ENCODE data around the gene SFTPB.
"Not testable (repeated sequence)": the region's sequence is repeated elsewhere in the genome, so short reads cannot be mapped to it uniquely, and the experiment has no call there.

The SFTPB gene

DNA sequence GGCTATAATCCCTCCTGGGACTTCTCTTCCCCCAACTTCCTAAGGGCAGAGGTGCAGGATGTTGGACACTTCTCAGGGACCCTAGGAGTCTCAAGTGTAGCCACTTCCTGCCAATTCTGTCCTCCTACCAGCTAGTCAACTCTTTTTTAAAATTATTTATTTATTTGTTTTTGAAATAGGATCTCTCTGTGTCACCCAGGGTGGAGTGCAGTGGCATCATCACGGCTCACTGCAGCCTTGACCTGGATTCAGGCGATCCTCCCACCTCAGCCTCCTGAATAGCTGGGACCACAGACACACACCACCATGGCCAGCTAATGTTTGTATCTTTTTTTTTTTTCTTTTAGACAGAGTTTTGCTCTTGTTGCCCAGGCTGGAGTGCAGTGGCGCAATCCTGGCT, 11.5 kb downstream of the SFTPB start:
- DNase-seq (ENCODE audit: low read depth in 2 of 2) = no peak

- no peak for DNase-seq (ENCODE audit: low read depth in 2 of 2)
Observed at GRCh38 chr2:85655961-85656417, 12.0 kb downstream of the SFTPB start.

DNA sequence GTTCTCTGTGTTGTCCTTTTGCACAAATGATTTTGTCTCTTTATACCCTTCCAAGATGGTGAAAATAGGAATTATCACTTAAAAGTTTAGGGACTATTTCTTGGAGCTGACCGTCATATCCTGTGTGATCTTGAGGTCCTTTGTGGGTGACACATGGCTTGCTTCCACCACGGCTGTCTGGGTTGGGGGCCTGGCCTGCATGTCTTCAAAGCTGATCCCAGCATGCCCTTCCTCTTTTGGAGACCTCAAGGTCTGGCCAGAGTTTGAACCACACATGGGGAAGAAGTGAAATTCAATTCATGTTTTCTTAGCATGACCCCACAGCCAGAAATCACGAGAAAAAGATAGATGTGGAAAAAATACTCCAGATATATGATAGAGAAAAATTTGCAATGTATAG, 14.0 kb downstream of the SFTPB start:
- DNase-seq (ENCODE audit: low read depth in 2 of 2) = no peak

DNA sequence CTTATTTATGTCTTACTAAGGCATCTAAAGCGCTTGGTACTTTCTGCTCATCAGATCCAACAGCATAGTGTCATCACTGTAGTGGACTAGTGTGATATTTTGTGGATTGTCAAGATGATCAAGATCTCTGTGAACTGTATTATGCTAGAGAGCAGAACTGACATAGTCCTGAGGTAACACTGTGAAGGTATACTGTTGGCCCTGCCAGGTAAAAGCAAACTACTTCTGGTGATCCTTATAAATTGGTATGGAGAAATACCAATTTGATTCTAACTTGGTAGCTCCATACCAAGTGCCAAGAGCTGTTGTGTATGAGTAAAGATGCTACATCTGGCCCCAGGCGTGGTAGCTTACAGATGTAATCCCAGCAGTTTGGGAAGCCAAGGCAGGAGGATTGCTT, 15.9 kb downstream of the SFTPB start:
- no peak for DNase-seq (ENCODE audit: low read depth in 2 of 2)

DNA sequence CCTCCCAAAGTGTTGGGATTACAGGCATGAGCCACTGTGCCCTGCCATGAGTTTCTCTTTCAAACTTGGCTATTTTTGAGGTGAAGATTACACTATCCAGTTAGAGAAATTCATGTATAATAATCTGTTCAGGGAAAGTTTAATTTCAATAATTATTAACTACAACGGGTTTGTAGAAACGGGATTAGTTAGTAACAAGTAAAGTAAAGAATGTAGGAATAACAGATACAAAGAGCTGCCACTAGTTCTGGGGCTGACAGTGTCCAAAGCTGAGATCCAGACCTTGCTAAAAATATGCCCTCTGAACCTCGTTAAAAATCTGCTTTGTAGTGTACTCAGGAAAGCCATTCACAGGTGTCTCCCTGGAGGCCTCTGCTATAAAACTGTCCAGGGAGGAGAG, 16.9 kb downstream of the SFTPB start:
- no peak for DNase-seq (ENCODE audit: low read depth in 2 of 2)

GRCh38 chr2:85650456-85650855, 17.5 kb downstream of the SFTPB start:
- DNase-seq (ENCODE audit: low read depth in 2 of 2) = no peak

DNA sequence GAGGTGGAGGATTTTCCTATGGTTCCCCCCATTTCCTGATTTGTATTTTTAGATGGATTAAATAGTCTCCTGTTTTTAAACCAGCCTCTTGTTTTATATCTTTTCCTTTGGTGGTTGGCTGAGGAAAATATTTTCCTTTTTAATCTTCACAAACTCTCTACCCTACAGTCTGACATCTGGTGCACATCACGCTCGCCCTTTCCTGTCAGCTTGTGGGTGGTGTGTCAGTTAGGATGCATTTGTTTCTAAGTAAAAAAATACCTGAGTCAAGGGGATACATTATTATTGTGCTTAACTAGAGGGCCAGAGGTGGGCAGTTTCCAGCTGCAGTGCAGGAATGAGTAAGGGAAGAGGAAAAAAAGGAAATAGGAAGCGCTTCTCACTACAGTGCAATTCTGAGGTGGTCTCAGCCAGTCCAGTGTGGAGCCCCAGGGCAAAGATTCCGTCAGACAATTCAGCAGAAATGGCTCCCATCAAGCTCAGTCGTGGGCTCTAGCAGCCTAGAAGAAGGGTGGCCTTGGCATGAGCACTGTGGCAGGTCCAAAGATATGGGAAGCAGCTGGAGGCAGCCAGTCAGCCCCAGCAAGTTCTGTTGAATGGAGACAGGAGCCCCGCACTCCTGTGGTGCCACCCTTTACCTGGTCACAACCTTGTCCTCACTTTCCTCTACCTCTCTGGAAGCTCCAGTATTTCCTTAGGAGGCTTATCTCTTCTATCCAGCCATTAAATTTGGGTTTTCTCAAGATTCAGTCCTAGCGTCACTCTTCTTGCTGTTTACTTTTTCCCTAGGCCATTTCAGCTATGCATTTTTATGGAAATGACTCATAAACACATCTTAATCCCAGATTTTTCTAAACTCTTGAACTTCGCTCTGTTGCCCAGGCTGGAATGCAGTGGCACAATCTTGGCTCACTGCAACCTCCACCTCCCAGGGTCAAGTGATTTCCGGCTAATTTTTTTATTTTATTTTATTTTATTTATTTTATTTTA, 18.5 kb downstream of the SFTPB start:
- DNase-seq (ENCODE audit: low read depth in 2 of 2) = no peak

DNA sequence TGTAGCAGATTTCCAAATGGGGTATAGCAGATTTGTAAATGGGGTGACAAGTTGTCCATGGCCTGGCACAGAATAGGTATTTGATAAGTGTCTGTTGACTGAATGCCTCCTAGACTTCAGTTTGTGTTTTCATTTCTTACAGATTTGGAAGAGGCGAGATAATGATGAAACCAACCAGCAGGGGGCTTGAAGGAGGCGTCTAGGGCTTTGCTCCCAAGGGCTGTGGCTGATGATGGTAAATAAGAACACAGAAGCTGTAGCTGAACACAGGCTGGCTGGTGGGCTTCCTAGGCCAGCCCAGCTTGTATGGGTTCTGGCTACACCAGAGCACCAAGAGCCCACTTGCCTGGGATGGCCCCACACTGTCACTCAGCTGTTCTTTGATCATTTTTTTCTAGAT, 19.4 kb downstream of the SFTPB start:
- no peak for DNase-seq (ENCODE audit: low read depth in 2 of 2)

- DNase-seq (ENCODE audit: low read depth in 2 of 2) = no peak
Observed at GRCh38 chr2:85647823-85648526, 20.0 kb downstream of the SFTPB start.

DNA sequence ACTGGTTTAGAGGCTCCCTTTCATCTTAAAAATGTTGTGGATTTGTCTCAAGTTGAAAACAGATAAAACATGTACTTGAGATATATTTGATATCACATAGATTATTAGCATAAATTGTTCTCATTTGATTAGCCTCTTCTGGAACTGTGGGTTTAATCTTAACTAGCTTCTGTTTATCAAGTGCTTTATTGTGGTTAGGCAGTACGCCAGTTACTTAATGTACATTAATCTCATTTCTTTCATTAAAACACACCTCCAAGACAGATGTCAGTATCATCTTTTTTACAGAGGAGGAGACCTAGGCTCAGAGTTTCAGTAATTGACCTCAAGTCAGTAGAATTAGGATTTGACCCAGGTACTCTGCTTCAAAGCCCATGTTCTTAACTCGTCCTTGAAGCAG, 21.8 kb downstream of the SFTPB start:
- no peak for DNase-seq (ENCODE audit: low read depth in 2 of 2)

DNA sequence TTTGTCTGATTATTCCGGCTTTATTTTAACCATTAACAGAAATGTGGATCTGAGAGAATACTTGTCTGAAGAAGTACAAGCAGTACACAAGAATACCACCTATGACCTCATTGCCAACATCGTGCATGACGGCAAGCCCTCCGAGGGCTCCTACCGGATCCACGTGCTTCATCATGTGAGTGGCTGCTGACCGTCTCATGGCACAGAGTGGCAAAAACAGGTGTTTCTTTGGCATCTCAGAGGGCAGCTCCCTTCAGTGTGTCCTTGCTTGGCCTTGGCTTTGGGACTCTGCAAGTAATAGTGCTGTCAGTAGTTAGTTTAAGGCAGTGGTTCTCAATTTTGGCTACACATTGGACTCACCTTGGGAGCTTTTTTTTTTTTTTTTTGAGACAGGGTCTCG, 23.1 kb downstream of the SFTPB start:
- no peak for DNase-seq (ENCODE audit: low read depth in 2 of 2)

DNA sequence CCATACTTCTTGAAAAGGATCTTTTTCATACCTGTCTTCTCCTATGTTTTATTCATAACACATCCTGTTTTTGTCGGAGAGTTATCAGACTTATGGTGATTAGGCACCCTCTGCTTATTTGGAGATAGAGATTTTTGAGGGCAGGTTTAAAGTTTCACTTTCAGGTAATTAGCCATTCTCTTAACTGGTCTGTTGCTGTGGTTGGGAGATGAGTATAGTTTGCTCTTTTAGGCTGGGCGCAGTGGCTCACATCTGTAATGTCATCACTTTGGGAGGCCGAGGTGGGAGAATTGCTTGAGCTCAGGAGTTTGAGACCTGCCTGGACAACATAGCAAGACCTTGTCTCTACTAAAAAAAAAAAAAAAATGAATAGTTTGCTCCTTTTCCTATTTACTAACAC, 25.3 kb downstream of the SFTPB start:
- DNase-seq (ENCODE audit: low read depth in 2 of 2) = no peak

DNA sequence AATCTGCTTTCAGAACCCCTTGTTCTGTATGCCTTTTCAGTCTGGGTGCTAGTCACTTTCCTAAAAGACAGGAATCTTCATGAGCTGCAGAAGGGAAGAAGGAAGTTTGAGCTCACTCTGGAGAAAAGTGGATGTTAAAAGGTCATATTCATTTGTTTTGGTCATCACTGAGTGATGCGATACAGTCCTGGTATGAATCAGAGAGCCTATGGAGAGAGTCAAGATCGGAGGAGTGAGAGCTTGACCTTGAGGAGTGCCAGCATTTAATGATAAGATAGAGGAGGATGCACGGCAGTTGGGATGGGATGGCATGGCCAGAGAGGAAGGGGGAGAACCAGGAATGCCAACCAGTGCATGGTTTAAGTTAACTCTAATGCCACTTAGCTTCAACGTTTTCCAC, 32.4 kb downstream of the SFTPB start:
- no peak for DNase-seq (ENCODE audit: low read depth in 2 of 2)

- DNase-seq (ENCODE audit: low read depth in 2 of 2) = no peak
Observed at GRCh38 chr2:85635011-85635410, 33.0 kb downstream of the SFTPB start.

DNA sequence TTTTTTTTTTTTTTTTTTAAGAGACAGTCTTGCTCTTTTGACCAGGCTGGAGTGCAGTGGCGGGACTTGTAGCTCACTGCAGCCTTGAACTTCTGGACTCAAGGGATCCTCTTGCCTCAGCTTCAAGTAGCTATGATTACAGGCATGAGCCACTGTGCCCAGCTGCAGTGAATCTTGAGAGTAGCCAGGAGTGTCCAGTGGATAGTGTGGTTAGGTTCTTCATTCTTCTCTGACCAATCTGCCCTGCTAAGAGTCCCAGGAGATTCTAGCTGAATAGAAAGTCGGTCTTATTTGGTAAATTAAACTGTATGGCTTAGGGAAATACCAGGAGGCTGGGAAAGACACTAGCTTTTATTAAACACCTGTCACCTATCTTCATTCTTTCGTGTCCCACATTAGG, 36.7 kb downstream of the SFTPB start:
- DNase-seq (ENCODE audit: low read depth in 2 of 2) = no peak

DNA sequence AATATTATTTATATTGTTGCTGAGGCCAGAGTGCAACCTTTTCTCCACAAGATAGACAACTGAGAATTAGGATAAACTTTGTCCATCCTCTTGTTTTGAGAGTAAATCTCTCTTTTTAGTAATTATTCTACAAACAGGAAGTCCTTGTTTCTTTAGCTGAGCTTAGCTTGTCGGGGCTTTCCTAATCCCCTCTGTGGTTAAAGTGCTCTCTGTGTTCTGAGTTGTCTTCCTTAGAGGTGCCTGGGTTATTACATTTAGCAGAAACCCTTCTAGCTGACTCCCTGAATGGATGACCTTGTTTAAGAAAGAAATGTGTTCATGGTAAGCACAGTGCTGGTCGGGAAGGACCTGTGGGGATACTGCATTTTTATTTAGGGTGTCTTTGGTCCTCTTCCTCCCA, 39.3 kb downstream of the SFTPB start:
- no peak for DNase-seq (ENCODE audit: low read depth in 2 of 2)

DNA sequence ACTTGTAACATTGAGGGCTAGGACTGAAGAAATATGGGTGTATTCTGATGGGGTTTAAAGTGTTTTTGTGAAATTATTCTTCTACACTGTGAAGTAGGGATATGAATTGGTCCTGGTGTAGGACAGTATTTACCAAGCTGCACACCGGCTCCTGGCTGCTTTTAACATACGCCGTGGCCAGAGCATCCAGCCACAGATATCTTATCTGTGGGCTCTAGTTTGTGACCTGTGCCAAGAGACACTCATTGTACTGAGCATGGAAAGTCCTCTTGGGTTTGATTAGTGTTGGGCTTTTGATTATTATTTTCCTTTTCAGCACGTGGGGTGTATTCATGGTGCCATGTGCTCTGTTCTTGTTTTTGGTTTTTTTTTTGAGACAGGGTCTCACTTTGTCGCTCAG, 44.0 kb downstream of the SFTPB start:
- DNase-seq (ENCODE audit: low read depth in 2 of 2) = no peak

DNA sequence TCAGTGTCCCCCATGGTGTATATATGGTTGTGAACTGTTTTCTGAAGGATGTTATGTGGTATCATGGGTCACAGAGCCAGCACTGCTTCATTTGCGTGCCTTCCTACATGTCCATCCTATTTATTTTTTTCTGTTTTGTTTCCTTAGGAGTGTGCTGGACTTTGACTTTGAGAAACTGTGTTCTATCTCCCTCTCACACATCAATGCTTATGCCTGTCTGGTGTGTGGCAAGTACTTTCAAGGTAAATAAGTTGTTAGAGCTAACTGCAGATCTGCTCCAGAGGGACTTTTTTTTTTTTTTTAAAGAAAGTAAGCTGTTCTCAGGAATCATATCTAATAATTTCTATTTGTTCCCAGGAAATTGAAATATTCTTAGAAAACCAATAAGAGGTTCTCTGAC, 46.7 kb downstream of the SFTPB start:
- DNase-seq (ENCODE audit: low read depth in 2 of 2) = no peak

DNA sequence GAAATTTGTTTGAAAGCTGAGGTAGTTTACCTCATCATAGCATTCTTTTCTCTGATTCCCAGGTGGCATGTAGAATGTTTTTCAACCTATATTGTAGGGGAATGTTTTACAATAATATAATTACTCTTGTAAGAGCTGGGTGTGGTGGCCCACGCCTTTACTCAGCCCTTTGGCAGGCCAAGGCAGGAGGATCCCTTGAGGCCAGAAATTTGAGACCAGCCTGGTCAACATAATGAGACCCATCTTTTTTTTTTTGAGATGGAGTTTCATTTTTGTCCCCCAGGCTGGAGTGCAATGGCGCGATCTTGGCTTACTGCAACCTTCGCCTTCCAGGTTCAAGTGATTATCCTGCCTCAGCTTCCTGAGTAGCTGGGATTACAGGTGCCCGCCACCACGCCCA, 48.4 kb downstream of the SFTPB start:
- no peak for DNase-seq (ENCODE audit: low read depth in 2 of 2)

DNA sequence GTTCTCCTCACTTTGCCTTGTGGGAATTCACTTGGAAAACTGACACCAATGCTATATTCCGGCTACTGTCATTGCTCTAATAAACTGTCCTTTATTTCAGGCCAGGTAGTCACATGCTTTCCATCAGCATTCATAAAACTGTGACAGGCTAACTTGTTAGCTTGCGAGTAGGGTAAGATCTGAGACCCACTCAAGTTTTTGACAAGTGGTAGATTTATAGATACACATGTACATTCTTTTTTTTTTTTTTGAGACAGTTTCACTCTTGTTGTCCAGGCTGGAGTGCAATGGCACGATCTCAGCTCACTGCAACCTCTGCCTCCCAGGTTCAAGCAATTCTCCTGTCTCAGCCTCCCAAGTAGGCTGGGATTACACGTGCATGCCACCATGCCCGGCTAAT, 50.3 kb downstream of the SFTPB start:
- DNase-seq (ENCODE audit: low read depth in 2 of 2) = not testable (repeated sequence)

GRCh38 chr2:85615413-85615728, 52.6 kb downstream of the SFTPB start:
- DNase-seq (ENCODE audit: low read depth in 2 of 2) = no peak

DNA sequence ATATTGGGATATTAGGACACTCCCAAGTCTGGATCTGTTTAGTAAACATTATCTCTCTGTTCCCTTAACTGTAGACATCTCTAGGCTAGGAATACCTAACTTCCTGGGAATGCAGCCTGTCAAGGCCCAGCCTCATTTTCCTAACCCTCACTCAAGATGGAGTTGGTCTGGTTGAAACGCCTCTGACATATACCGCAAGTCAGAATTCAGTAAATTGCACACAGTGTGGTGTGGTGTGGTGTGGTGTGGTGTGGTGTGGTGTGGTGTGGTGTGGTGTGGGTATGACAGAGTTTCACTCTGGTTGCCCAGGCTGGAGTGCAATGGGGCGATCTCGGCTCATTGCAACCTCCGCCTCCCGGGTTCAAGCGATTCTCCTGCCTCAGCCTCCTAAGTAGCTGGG, 53.2 kb downstream of the SFTPB start:
- DNase-seq (ENCODE audit: low read depth in 2 of 2) = not testable (repeated sequence)

Measured in stimulated activated CD8-positive, alpha-beta memory T cell treated with anti-CD3 and anti-CD28 coated beads, Interleukin-2, amount 100 ng/mL, for 1 hour (primary cell).